GM23338 (cell line): Measurements from ENCODE around the gene SYPL1. TPM values are rescaled to one million over a fixed set of nuclear protein-coding genes. Genes with fewer than 3 reads are reported as not detected.
A peak's percentile ranks its signal among the peaks of the same experiment; 100 is the strongest.

Experiments used
- ATAC-seq: fragments of 200-7000 bp; cut with Tn5 transposase; 3 replicates; pipeline ENCODE4 v1.9.1; 2020
- DNase-seq: peaks from one replicate; pipeline ENCODE4 v3.0.0-alpha.2; 2015; ENCODE audit warnings: low spot score
- H2AFZ ChIP-seq: fragments of 200-600 bp; sonication (generic); 2 replicates; pipeline ENCODE4 v1.8.0; 2016; ENCODE audit warnings: antibody characterized with exemption, mild to moderate bottlenecking, moderate library complexity
- H3F3A ChIP-seq: fragments of 200-600 bp; sonication (generic); replicated peaks from 2 replicates; pipeline ENCODE4 v1.8.0; 2017; ENCODE audit warnings: antibody characterized with exemption, mixed run types, low read depth
- H3K27ac ChIP-seq: fragments of 200-600 bp; sonication (generic); 2 replicates; pipeline ENCODE4 v1.6.1; 2016; ENCODE audit warnings: low read depth
- H3K27me3 ChIP-seq: fragments of 200-600 bp; sonication (generic); 2 replicates; pipeline ENCODE4 v1.8.0; 2016; ENCODE audit warnings: mild to moderate bottlenecking, mixed run types, moderate library complexity; ENCODE audit not compliant: insufficient read depth
- H3K36me3 ChIP-seq: fragments of 200-600 bp; sonication (generic); 2 replicates; pipeline ENCODE4 v1.8.0; 2016; ENCODE audit warnings: mild to moderate bottlenecking; ENCODE audit not compliant: insufficient read depth
- H3K4me1 ChIP-seq: fragments of 200-600 bp; sonication (generic); 2 replicates; pipeline ENCODE4 v1.8.0; 2016; ENCODE audit warnings: mild to moderate bottlenecking, moderate library complexity; ENCODE audit not compliant: insufficient read depth
- H3K4me2 ChIP-seq: fragments of 200-600 bp; sonication (generic); 2 replicates; pipeline ENCODE4 v1.7.1; 2017; ENCODE audit warnings: mixed run types
- H3K4me3 ChIP-seq: fragments of 200-600 bp; sonication (generic); 2 replicates; pipeline ENCODE4 v1.6.1; 2016; ENCODE audit warnings: mixed run types
- H3K79me2 ChIP-seq: fragments of 200-600 bp; sonication (generic); replicated peaks from 2 replicates; pipeline ENCODE4 v1.8.0; 2017; ENCODE audit warnings: mild to moderate bottlenecking; ENCODE audit not compliant: insufficient read depth
- H3K9me2 ChIP-seq: fragments of 200-600 bp; sonication (generic); 2 replicates; pipeline ENCODE4 v1.8.0; 2017; ENCODE audit not compliant: insufficient read depth
- H4K20me1 ChIP-seq: fragments of 200-600 bp; sonication (generic); replicated peaks from 2 replicates; pipeline ENCODE4 v1.8.0; 2017; ENCODE audit warnings: mild to moderate bottlenecking; ENCODE audit not compliant: insufficient read depth
- H3K27ac Mint-ChIP-seq: 2 replicates; pipeline ENCODE4 v1.8.0; 2020; ENCODE audit warnings: inconsistent platforms, mild to moderate bottlenecking, moderate library complexity, mixed read lengths
- H3K27me3 Mint-ChIP-seq: 3 replicates; pipeline ENCODE4 v1.8.0; 2022; ENCODE audit warnings: low read depth, mild to moderate bottlenecking, moderate library complexity, mixed read lengths, inconsistent platforms; ENCODE audit not compliant: insufficient read depth, poor library complexity
- H3K36me3 Mint-ChIP-seq: 3 replicates; pipeline ENCODE4 v1.8.0; 2021; ENCODE audit warnings: low read depth, mild to moderate bottlenecking, inconsistent platforms, moderate library complexity, mixed read lengths
- H3K4me1 Mint-ChIP-seq: 3 replicates; pipeline ENCODE4 v1.8.0; 2020; ENCODE audit warnings: mild to moderate bottlenecking, inconsistent platforms, mixed read lengths
- H3K4me3 Mint-ChIP-seq: 3 replicates; pipeline ENCODE4 v1.8.0; 2021; ENCODE audit warnings: moderate library complexity, mild to moderate bottlenecking, inconsistent platforms, mixed read lengths
- H3K9me3 Mint-ChIP-seq: 3 replicates; pipeline ENCODE4 v1.8.0; 2020; ENCODE audit warnings: moderate library complexity, mild to moderate bottlenecking, inconsistent platforms, mixed read lengths
- CREB1 ChIP-seq: fragments of 250-450 bp; sonication (Bioruptor Pico); IDR thresholded peaks from 2 replicates; pipeline ENCODE4 v1.5.0; 2020; ENCODE audit warnings: low read depth, mild to moderate bottlenecking, moderate library complexity
- ETS1 ChIP-seq: IDR thresholded peaks from 2 replicates; pipeline ENCODE4 v1.6.1; 2016; ENCODE audit warnings: antibody characterized with exemption
- EZH2 ChIP-seq: fragments of 200-600 bp; sonication (generic); IDR thresholded peaks from one replicate; pipeline ENCODE4 v1.8.0; 2017; ENCODE audit warnings: antibody characterized with exemption, mild to moderate bottlenecking, low read depth; ENCODE audit not compliant: unreplicated experiment
- EZH2phosphoT487 ChIP-seq: fragments of 200-600 bp; sonication (generic); IDR thresholded peaks from one replicate; pipeline ENCODE4 v1.8.1; 2018; ENCODE audit warnings: antibody characterized with exemption; ENCODE audit not compliant: unreplicated experiment
- JUNB ChIP-seq: IDR thresholded peaks from one replicate; pipeline ENCODE4 v1.6.1; 2016; ENCODE audit warnings: antibody characterized with exemption; ENCODE audit not compliant: unreplicated experiment
- POLR2AphosphoS5 ChIP-seq: IDR thresholded peaks from 2 replicates; pipeline ENCODE4 v1.6.1; 2016; ENCODE audit warnings: antibody characterized with exemption, low read depth
- STAT1 ChIP-seq: IDR thresholded peaks from one replicate; pipeline ENCODE4 v1.6.1; 2016; ENCODE audit warnings: antibody characterized with exemption; ENCODE audit not compliant: unreplicated experiment
- ZNF331 ChIP-seq: fragments of 250-450 bp; sonication (Bioruptor Pico); IDR thresholded peaks from 2 replicates; pipeline ENCODE4 v1.5.0; 2020; ENCODE audit warnings: low read depth, mild to moderate bottlenecking, moderate library complexity
- ZNF462 ChIP-seq: fragments of 250-450 bp; sonication (Bioruptor Pico); IDR thresholded peaks from 2 replicates; pipeline ENCODE4 v1.5.0; 2020; ENCODE audit warnings: mild to moderate bottlenecking, moderate library complexity
- polyA plus RNA-seq: library from polyadenylated mRNA; unstranded; fragments of >200 nt; fragmentation: Nextera tagmentation; extraction: Ambion mirVana; gene quantifications from 2 replicates; pipeline ENCODE4 v1.2.1, GENCODE V29; 2016
- total RNA-seq: library from RNA; depleted of rRNA; stranded (reverse); fragments of >200 nt; shearing (Covaris generic); gene quantifications from 2 replicates; pipeline ENCODE4 v1.2.3, GENCODE V29; 2014

The SYPL1 gene
- total and polyA plus RNA-seq, 2 experiments from 2014 or later, result 39.3 to 52.7 TPM

GRCh38 chr7:106121189-106121810 is 9.2 kb upstream of the SYPL1 start (continued):
- TF ChIP-seq ZNF462 (CRISPR knock-in tag), result no peak
- no peak for TF ChIP-seq POLR2AphosphoS5
- TF ChIP-seq EZH2phosphoT487, result no peak
- TF ChIP-seq CREB1 (CRISPR knock-in tag), result no peak
- no peak for TF ChIP-seq STAT1
- no peak for TF ChIP-seq EZH2

- no peaks in the 10 kb centered on the region for H3K79me2 ChIP-seq
- H3K36me3 ChIP-seq, result no peaks in the 10 kb centered on the region
- peaks cover 25% of the 10 kb centered on the region for H3K4me1 Mint-ChIP-seq
- no peaks in the 10 kb centered on the region for H3K27me3 Mint-ChIP-seq
- H3K36me3 Mint-ChIP-seq, result no peaks in the 10 kb centered on the region
- H3K9me2 ChIP-seq, result no peaks in the 10 kb centered on the region
- ATAC-seq (no peak), DNase-seq (no peak)
- no peaks in the 10 kb centered on the region for H4K20me1 ChIP-seq
- H2AFZ ChIP-seq, result peak overlapping the region; percentile 12
- no peaks in the 10 kb centered on the region for H3K27me3 ChIP-seq
- H3K4me3 Mint-ChIP-seq, result no peak overlapping the region
- H3K27ac Mint-ChIP-seq, result no peak overlapping the region; the same call in 1 of the 2 replicates
- no peaks in the 10 kb centered on the region for H3F3A ChIP-seq
- TF ChIP-seq JUNB, result no peak
- TF ChIP-seq ZNF462 (CRISPR knock-in tag), result no peak
- TF ChIP-seq EZH2phosphoT487, result no peak
- TF ChIP-seq EZH2, result no peak
- TF ChIP-seq ZNF331, result no peak
- TF ChIP-seq ETS1, result no peak
- H3K4me1 ChIP-seq, result peaks cover 26% of the 10 kb centered on the region
- H3K4me2 ChIP-seq, result no peak overlapping the region
- H3K4me3 ChIP-seq, result no peak overlapping the region
- no peaks in the 10 kb centered on the region for H3K9me3 Mint-ChIP-seq
- no peak overlapping the region for H3K27ac ChIP-seq
Observed at GRCh38 chr7:106120500-106120899, 8.4 kb upstream of the SYPL1 start.
